A673 (cell line): ENCODE measurements around the gene TBC1D19. TPM values are rescaled to one million over a fixed set of nuclear protein-coding genes. Genes with fewer than 3 reads are reported as not detected.

ENCODE experiments used
- BruUV-seq: library from RNA; stranded (reverse); fragments of 400-500 nt; replicated peaks from 2 replicates; lab custom pipeline; 2021; lab: Mats Ljungman, UMichigan
- CTCF ChIA-PET: fragments of 300-600 bp; sonication (Branson Sonifier 250); formaldehyde crosslinking; loops from one replicate; lab custom pipeline; 2022; ENCODE audit warnings: antibody characterized with exemption; lab: Charles Lee
- POLR2A ChIA-PET: fragments of 300-600 bp; sonication (Branson Sonifier 250); formaldehyde crosslinking; loops from one replicate; lab custom pipeline; 2022; ENCODE audit warnings: antibody characterized with exemption; ENCODE audit not compliant: low non-redundant PET; lab: Charles Lee
- DNase-seq: peaks from one replicate; pipeline ENCODE4 v3.0.0-alpha.2; 2015; ENCODE audit warnings: low spot score
- H3K27ac ChIP-seq: fragments of 200-600 bp; sonication (generic); 2 replicates; pipeline ENCODE4 v1.5.1; 2016; ENCODE audit warnings: mixed run types, low read depth, mild to moderate bottlenecking, mixed read lengths, antibody characterized with exemption, low read length; ENCODE audit not compliant: poor library complexity, severe bottlenecking
- H3K27me3 ChIP-seq: fragments of 200-600 bp; sonication (generic); replicated peaks from 2 replicates; pipeline ENCODE4 v1.6.1; 2017; ENCODE audit warnings: mixed run types, low read depth, mild to moderate bottlenecking, mixed read lengths, antibody characterized with exemption, low read length; ENCODE audit not compliant: insufficient read depth, poor library complexity
- H3K36me3 ChIP-seq: fragments of 200-600 bp; sonication (generic); 2 replicates; pipeline ENCODE4 v1.6.1; 2016; ENCODE audit warnings: mixed run types, mild to moderate bottlenecking, mixed read lengths, antibody characterized with exemption, low read length; ENCODE audit not compliant: insufficient read depth, poor library complexity, severe bottlenecking
- H3K4me1 ChIP-seq: fragments of 200-600 bp; sonication (generic); 2 replicates; pipeline ENCODE4 v1.6.1; 2017; ENCODE audit warnings: mixed run types, mild to moderate bottlenecking, mixed read lengths, antibody characterized with exemption, low read length; ENCODE audit not compliant: insufficient read depth, poor library complexity, severe bottlenecking
- H3K4me3 ChIP-seq: fragments of 200-600 bp; sonication (generic); 2 replicates; pipeline ENCODE4 v1.5.1; 2016; ENCODE audit warnings: low read depth, mixed run types, mild to moderate bottlenecking, mixed read lengths, low read length; ENCODE audit not compliant: poor library complexity, severe bottlenecking
- H3K9me3 ChIP-seq: fragments of 200-600 bp; sonication (generic); 2 replicates; pipeline ENCODE4 v1.6.1; 2016; ENCODE audit warnings: mixed run types, low read depth, mild to moderate bottlenecking, mixed read lengths, antibody characterized with exemption, low read length; ENCODE audit not compliant: poor library complexity, severe bottlenecking
- CTCF ChIP-seq: fragments of 300-800, 200-600 bp; sonication (generic); conservative IDR thresholded peaks from 2 replicates; pipeline ENCODE4 v1.5.1; 2017; ENCODE audit warnings: low read depth, mild to moderate bottlenecking, antibody characterized with exemption, low read length, moderate library complexity, mixed read lengths
- EZH2 ChIP-seq: fragments of 200-600 bp; sonication (generic); IDR thresholded peaks from 2 replicates; pipeline ENCODE4 v1.6.1; 2017; ENCODE audit warnings: borderline replicate concordance, low read depth, mild to moderate bottlenecking, mixed read lengths, antibody characterized with exemption, low read length; ENCODE audit not compliant: poor library complexity, severe bottlenecking
- intact Hi-C: fragments of 100-400 bp; cut with micrococcal nuclease; formaldehyde crosslinking; loops from one replicate; pipeline ENCODE4 v1.10.0; 2022; ENCODE audit not compliant: unreplicated experiment
- total RNA-seq: library from RNA; stranded (reverse); gene quantifications from 2 replicates; pipeline ENCODE4 v1.2.3, GENCODE V29; 2021

TBC1D19 gene
- total RNA-seq, 1 experiment from 2014 or later, result 9.9 TPM

GRCh38 chr4:26737385-26737784, 153.5 kb downstream of the TBC1D19 start:
- Histone ChIP-seq H3K27ac (no peak overlapping the region), H3K36me3 (no peaks in the 10 kb centered on the region), H3K4me1 (peaks cover 19% of the 10 kb centered on the region), H3K9me3 (no peaks in the 10 kb centered on the region), H3K4me3 (no peak overlapping the region), H3K27me3 (no peaks in the 10 kb centered on the region)
- TF ChIP-seq CTCF, result no peak
- no peak for TF ChIP-seq EZH2
- DNase-seq, result no peak
- CTCF ChIA-PET, result no interaction called here
- POLR2A ChIA-PET, result no interaction called here
- no TSS peak for BruUV-seq
- intact Hi-C loops, result no loop called here

- BruUV-seq, result no TSS peak
- intact Hi-C loops, result no loop called here
- POLR2A ChIA-PET, result no interaction called here
These were observed 157.6 kb downstream of the TBC1D19 start for GRCh38 chr4:26741491-26741871.

GRCh38 chr4:26746802-26747213, 162.9 kb downstream of the TBC1D19 start:
- Histone ChIP-seq H3K4me3 (no peak overlapping the region), H3K27me3 (no peaks in the 10 kb centered on the region), H3K4me1 (peaks cover 13% of the 10 kb centered on the region), H3K9me3 (no peaks in the 10 kb centered on the region), H3K27ac (no peak overlapping the region), H3K36me3 (no peaks in the 10 kb centered on the region)
- CTCF ChIA-PET, result no interaction called here
- no peak for TF ChIP-seq EZH2
- no peak for TF ChIP-seq CTCF
- intact Hi-C loops, result no loop called here
- POLR2A ChIA-PET, result no interaction called here
- BruUV-seq, result no TSS peak
- no peak for DNase-seq

More at GRCh38 chr4:26741491-26741871, 157.6 kb downstream of the TBC1D19 start:
- no peaks in the 10 kb centered on the region for H3K9me3 ChIP-seq
- H3K27me3 ChIP-seq, result no peaks in the 10 kb centered on the region
- TF ChIP-seq CTCF, result no peak
- TF ChIP-seq EZH2, result no peak
- H3K4me1 ChIP-seq, result peaks cover 26% of the 10 kb centered on the region
- no peak overlapping the region for H3K4me3 ChIP-seq
- H3K36me3 ChIP-seq, result no peaks in the 10 kb centered on the region
- CTCF ChIA-PET, result interaction anchor here (0.7 kb wide), 1 partner anchor 250 kb away, joined by 5 read pairs; no protein-coding TSS in a partner anchor
- H3K27ac ChIP-seq, result peak overlapping the region; percentile 78
- DNase-seq, result peak; percentile 71
